ENCODE measurements around the gene LCNL1.

LCNL1 gene

GRCh38 chr9:136958473-136958872, 24.3 kb upstream of the LCNL1 start:
- no peak for ATAC-seq (replicated peaks; ENCODE audit: extremely low read depth, poor library complexity, severe bottlenecking)
- Mint-ChIP-seq H3K4me1 (peaks cover 56% of the 10 kb centered on the region), H3K27me3 (no peaks in the 10 kb centered on the region), H3K36me3 (ENCODE audit: insufficient read depth) (peaks cover 2% of the 10 kb centered on the region), H3K9me3 (no peaks in the 10 kb centered on the region), H3K27ac (ENCODE audit: low read depth) (no peak overlapping the region), H3K4me3 (no peak overlapping the region)
- no peak for DNase-seq (ENCODE audit: low spot score in 2 of 2)

GRCh38 chr9:136958898-136959850, 23.6 kb upstream of the LCNL1 start:
- ATAC-seq (replicated peaks; ENCODE audit: extremely low read depth, poor library complexity, severe bottlenecking), result no peak
- H3K27ac Mint-ChIP-seq (ENCODE audit: low read depth), result peak overlapping the region; percentile 87
- H3K36me3 Mint-ChIP-seq (ENCODE audit: insufficient read depth), result peaks cover 2% of the 10 kb centered on the region

GRCh38 chr9:136960212-136960937, 22.4 kb upstream of the LCNL1 start:
- H3K9me3 Mint-ChIP-seq, result no peaks in the 10 kb centered on the region
- peak overlapping the region; percentile 76 for H3K4me3 Mint-ChIP-seq
- H3K27ac Mint-ChIP-seq (ENCODE audit: low read depth), result peak overlapping the region; percentile 87
- peaks cover 57% of the 10 kb centered on the region for H3K4me1 Mint-ChIP-seq
- H3K36me3 Mint-ChIP-seq (ENCODE audit: insufficient read depth), result peaks cover 2% of the 10 kb centered on the region
- ATAC-seq (replicated peaks; ENCODE audit: extremely low read depth, poor library complexity, severe bottlenecking), result peak; percentile 87
- no peaks in the 10 kb centered on the region for H3K27me3 Mint-ChIP-seq
- peak in 1 of 2 donors; percentile 58 for DNase-seq (ENCODE audit: low spot score in 2 of 2)

More at GRCh38 chr9:136958898-136959850, 23.6 kb upstream of the LCNL1 start:
- Mint-ChIP-seq H3K4me1 (peaks cover 56% of the 10 kb centered on the region), H3K9me3 (no peaks in the 10 kb centered on the region), H3K4me3 (peak overlapping the region; percentile 76), H3K27me3 (no peaks in the 10 kb centered on the region)
- no peak for DNase-seq (ENCODE audit: low spot score in 2 of 2)

GRCh38 chr9:136960938-136961275, 21.9 kb upstream of the LCNL1 start:
- Mint-ChIP-seq H3K4me3 (peak overlapping the region; percentile 76), H3K9me3 (no peaks in the 10 kb centered on the region), H3K27me3 (no peaks in the 10 kb centered on the region), H3K36me3 (ENCODE audit: insufficient read depth) (peaks cover 5% of the 10 kb centered on the region), H3K27ac (ENCODE audit: low read depth) (no peak overlapping the region), H3K4me1 (peaks cover 62% of the 10 kb centered on the region)
- ATAC-seq (replicated peaks; ENCODE audit: extremely low read depth, poor library complexity, severe bottlenecking) (no peak), DNase-seq (ENCODE audit: low spot score in 2 of 2) (no peak)

GRCh38 chr9:136961279-136962065, 21.3 kb upstream of the LCNL1 start:
- Mint-ChIP-seq H3K27ac (ENCODE audit: low read depth) (peak overlapping the region; percentile 65), H3K4me3 (peak overlapping the region; percentile 76), H3K9me3 (no peaks in the 10 kb centered on the region), H3K4me1 (peaks cover 67% of the 10 kb centered on the region), H3K27me3 (no peaks in the 10 kb centered on the region), H3K36me3 (ENCODE audit: insufficient read depth) (peaks cover 7% of the 10 kb centered on the region)
- ATAC-seq (replicated peaks; ENCODE audit: extremely low read depth, poor library complexity, severe bottlenecking) (no peak), DNase-seq (ENCODE audit: low spot score in 2 of 2) (no peak)

GRCh38 chr9:136962163-136962562, 20.6 kb upstream of the LCNL1 start:
- Mint-ChIP-seq H3K9me3 (no peaks in the 10 kb centered on the region), H3K27ac (ENCODE audit: low read depth) (peak overlapping the region; percentile 65), H3K36me3 (ENCODE audit: insufficient read depth) (peaks cover 8% of the 10 kb centered on the region), H3K27me3 (no peaks in the 10 kb centered on the region), H3K4me1 (peaks cover 71% of the 10 kb centered on the region), H3K4me3 (peak overlapping the region; percentile 25)
- no peak for DNase-seq (ENCODE audit: low spot score in 2 of 2)
- ATAC-seq (replicated peaks; ENCODE audit: extremely low read depth, poor library complexity, severe bottlenecking), result no peak

GRCh38 chr9:136962701-136963248, 20.0 kb upstream of the LCNL1 start:
- Mint-ChIP-seq H3K27ac (ENCODE audit: low read depth) (no peak overlapping the region), H3K4me1 (peaks cover 72% of the 10 kb centered on the region), H3K9me3 (no peaks in the 10 kb centered on the region), H3K4me3 (peak overlapping the region; percentile 13), H3K27me3 (no peaks in the 10 kb centered on the region), H3K36me3 (ENCODE audit: insufficient read depth) (peaks cover 11% of the 10 kb centered on the region)
- DNase-seq (ENCODE audit: low spot score in 2 of 2), result no peak
- no peak for ATAC-seq (replicated peaks; ENCODE audit: extremely low read depth, poor library complexity, severe bottlenecking)

GRCh38 chr9:136963341-136963740, 19.5 kb upstream of the LCNL1 start:
- Mint-ChIP-seq H3K4me3 (peak overlapping the region; percentile 13), H3K27me3 (no peaks in the 10 kb centered on the region), H3K36me3 (ENCODE audit: insufficient read depth) (peaks cover 12% of the 10 kb centered on the region), H3K4me1 (peaks cover 66% of the 10 kb centered on the region), H3K9me3 (no peaks in the 10 kb centered on the region), H3K27ac (ENCODE audit: low read depth) (no peak overlapping the region)
- ATAC-seq (replicated peaks; ENCODE audit: extremely low read depth, poor library complexity, severe bottlenecking) (no peak), DNase-seq (ENCODE audit: low spot score in 2 of 2) (no peak)

GRCh38 chr9:136963751-136964150, 19.0 kb upstream of the LCNL1 start:
- Mint-ChIP-seq H3K9me3 (no peaks in the 10 kb centered on the region), H3K27me3 (no peaks in the 10 kb centered on the region), H3K4me1 (peaks cover 62% of the 10 kb centered on the region), H3K27ac (ENCODE audit: low read depth) (no peak overlapping the region), H3K4me3 (peak overlapping the region; percentile 13), H3K36me3 (ENCODE audit: insufficient read depth) (peaks cover 12% of the 10 kb centered on the region)
- no peak for DNase-seq (ENCODE audit: low spot score in 2 of 2)
- ATAC-seq (replicated peaks; ENCODE audit: extremely low read depth, poor library complexity, severe bottlenecking), result no peak

GRCh38 chr9:136964171-136964689, 18.6 kb upstream of the LCNL1 start:
- peaks cover 57% of the 10 kb centered on the region for H3K4me1 Mint-ChIP-seq
- H3K27ac Mint-ChIP-seq (ENCODE audit: low read depth), result no peak overlapping the region
- no peaks in the 10 kb centered on the region for H3K9me3 Mint-ChIP-seq
- H3K27me3 Mint-ChIP-seq, result no peaks in the 10 kb centered on the region
- no peak for DNase-seq (ENCODE audit: low spot score in 2 of 2)
- H3K36me3 Mint-ChIP-seq (ENCODE audit: insufficient read depth), result peaks cover 12% of the 10 kb centered on the region
- H3K4me3 Mint-ChIP-seq, result no peak overlapping the region
- ATAC-seq (replicated peaks; ENCODE audit: extremely low read depth, poor library complexity, severe bottlenecking), result no peak

- Mint-ChIP-seq H3K9me3 (no peaks in the 10 kb centered on the region), H3K27me3 (no peaks in the 10 kb centered on the region), H3K4me1 (peaks cover 56% of the 10 kb centered on the region), H3K36me3 (ENCODE audit: insufficient read depth) (peaks cover 12% of the 10 kb centered on the region), H3K27ac (ENCODE audit: low read depth) (peak overlapping the region; percentile 93), H3K4me3 (no peak overlapping the region)
- DNase-seq (ENCODE audit: low spot score in 2 of 2) (no peak), ATAC-seq (replicated peaks; ENCODE audit: extremely low read depth, poor library complexity, severe bottlenecking) (no peak)
These were observed 17.9 kb upstream of the LCNL1 start for GRCh38 chr9:136964833-136965422.
